ENCODE data around the gene TBCE. TPM values are rescaled to one million over a fixed set of nuclear protein-coding genes. Genes with fewer than 3 reads are reported as not detected.

The TBCE gene
- polyA plus RNA-seq, 1 donor from 2014 or later: 72.9 TPM

DNA sequence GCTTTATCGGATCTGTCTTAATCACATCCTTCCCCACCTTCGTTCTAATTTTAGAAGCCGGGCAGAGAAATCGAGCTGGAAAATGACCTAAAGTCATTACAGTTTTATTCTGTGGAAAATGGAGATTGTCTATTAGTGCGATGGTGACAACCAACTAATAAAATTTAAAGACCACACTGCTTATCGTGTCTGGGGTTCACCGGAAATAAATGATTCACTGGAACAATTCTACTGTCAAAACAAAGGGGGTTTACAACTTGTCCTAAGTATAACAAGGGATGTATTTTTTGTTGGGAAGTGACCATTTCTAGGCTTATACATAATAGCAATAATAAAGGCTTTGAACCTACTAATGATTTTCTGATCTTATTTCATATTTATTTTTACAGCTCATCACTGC is 81.4 kb downstream of the TBCE start:
- TF ChIP-seq, protein P1, sequence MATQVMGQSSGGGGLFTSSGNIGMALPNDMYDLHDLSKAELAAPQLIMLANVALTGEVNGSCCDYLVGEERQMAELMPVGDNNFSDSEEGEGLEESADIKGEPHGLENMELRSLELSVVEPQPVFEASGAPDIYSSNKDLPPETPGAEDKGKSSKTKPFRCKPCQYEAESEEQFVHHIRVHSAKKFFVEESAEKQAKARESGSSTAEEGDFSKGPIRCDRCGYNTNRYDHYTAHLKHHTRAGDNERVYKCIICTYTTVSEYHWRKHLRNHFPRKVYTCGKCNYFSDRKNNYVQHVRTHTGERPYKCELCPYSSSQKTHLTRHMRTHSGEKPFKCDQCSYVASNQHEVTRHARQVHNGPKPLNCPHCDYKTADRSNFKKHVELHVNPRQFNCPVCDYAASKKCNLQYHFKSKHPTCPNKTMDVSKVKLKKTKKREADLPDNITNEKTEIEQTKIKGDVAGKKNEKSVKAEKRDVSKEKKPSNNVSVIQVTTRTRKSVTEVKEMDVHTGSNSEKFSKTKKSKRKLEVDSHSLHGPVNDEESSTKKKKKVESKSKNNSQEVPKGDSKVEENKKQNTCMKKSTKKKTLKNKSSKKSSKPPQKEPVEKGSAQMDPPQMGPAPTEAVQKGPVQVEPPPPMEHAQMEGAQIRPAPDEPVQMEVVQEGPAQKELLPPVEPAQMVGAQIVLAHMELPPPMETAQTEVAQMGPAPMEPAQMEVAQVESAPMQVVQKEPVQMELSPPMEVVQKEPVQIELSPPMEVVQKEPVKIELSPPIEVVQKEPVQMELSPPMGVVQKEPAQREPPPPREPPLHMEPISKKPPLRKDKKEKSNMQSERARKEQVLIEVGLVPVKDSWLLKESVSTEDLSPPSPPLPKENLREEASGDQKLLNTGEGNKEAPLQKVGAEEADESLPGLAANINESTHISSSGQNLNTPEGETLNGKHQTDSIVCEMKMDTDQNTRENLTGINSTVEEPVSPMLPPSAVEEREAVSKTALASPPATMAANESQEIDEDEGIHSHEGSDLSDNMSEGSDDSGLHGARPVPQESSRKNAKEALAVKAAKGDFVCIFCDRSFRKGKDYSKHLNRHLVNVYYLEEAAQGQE (IDR thresholded peaks at IDR 0.05; ENCODE audit: borderline replicate concordance): no peak
- TF ChIP-seq SMC3 (conservative IDR thresholded peaks at IDR 0.05; ENCODE audit: poor library complexity) (no peak), TAF1 (IDR thresholded peaks at IDR 0.05; ENCODE audit: low read depth) (no peak), POLR2AphosphoS5 (IDR thresholded peaks at IDR 0.05) (no peak), MXI1 (conservative IDR thresholded peaks at IDR 0.05; ENCODE audit: poor library complexity, severe bottlenecking) (no peak), EZH2 (IDR thresholded peaks at IDR 0.05; ENCODE audit: borderline replicate concordance, insufficient read depth, low read length, poor library complexity, severe bottlenecking) (no peak), EP300 (conservative IDR thresholded peaks at IDR 0.05; ENCODE audit: poor library complexity, severe bottlenecking) (no peak)
- Histone ChIP-seq H3F3A (ENCODE audit: insufficient read depth, low read length, poor library complexity, severe bottlenecking) (no peaks in the 10 kb centered on the region), H3K9me2 (ENCODE audit: insufficient read depth, low read length) (no peaks in the 10 kb centered on the region), H2AFZ (ENCODE audit: low read depth, low read length) (no peak overlapping the region), H3K4me2 (ENCODE audit: low read length) (no peak overlapping the region), H4K20me1 (ENCODE audit: insufficient read depth) (no peaks in the 10 kb centered on the region), H3K27me3 (ENCODE audit: insufficient read depth, low read depth, low read length) (no peaks in the 10 kb centered on the region), H3K9ac (ENCODE audit: low read length) (no peak overlapping the region), H3K27ac (ENCODE audit: low read length) (no peak overlapping the region), H3K4me3 (ENCODE audit: low read length) (no peak overlapping the region), H3K36me3 (ENCODE audit: insufficient read depth, low read length) (peaks cover 6% of the 10 kb centered on the region), H3K79me2 (replicated peaks; ENCODE audit: insufficient read depth, low read length) (no peaks in the 10 kb centered on the region), H3K9me3 (ENCODE audit: low read length) (no peaks in the 10 kb centered on the region)

DNA sequence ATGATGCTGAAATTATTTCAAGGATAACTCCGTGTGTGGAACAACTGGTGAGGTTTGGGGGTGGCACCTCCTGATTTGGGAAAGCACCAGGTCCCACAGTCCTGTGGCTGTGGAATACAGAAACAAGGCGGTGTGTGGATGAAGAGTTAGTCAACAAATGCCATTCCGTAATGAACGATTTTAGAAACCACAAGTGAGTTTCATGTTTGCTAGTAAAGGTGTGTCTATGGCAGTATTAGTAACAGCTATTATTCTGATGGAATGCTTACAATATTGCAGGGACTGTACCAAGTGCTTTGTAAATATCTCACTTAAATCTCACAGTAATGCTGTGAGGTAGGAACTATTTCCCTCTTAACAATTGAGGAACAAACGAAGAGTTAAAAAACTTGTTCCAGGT is 83.2 kb downstream of the TBCE start:
- TF ChIP-seq, protein P1 (IDR thresholded peaks at IDR 0.05; ENCODE audit: borderline replicate concordance): no peak
- TF ChIP-seq POLR2AphosphoS5 (IDR thresholded peaks at IDR 0.05) (no peak), RAD21 (conservative IDR thresholded peaks at IDR 0.05) (no peak), TAF1 (IDR thresholded peaks at IDR 0.05; ENCODE audit: low read depth) (no peak), EP300 (conservative IDR thresholded peaks at IDR 0.05; ENCODE audit: poor library complexity, severe bottlenecking) (no peak), EZH2 (IDR thresholded peaks at IDR 0.05; ENCODE audit: borderline replicate concordance, insufficient read depth, low read length, poor library complexity, severe bottlenecking) (no peak), SMC3 (conservative IDR thresholded peaks at IDR 0.05; ENCODE audit: poor library complexity) (no peak), MXI1 (conservative IDR thresholded peaks at IDR 0.05; ENCODE audit: poor library complexity, severe bottlenecking) (no peak)
- TF ChIP-seq, protein P2, sequence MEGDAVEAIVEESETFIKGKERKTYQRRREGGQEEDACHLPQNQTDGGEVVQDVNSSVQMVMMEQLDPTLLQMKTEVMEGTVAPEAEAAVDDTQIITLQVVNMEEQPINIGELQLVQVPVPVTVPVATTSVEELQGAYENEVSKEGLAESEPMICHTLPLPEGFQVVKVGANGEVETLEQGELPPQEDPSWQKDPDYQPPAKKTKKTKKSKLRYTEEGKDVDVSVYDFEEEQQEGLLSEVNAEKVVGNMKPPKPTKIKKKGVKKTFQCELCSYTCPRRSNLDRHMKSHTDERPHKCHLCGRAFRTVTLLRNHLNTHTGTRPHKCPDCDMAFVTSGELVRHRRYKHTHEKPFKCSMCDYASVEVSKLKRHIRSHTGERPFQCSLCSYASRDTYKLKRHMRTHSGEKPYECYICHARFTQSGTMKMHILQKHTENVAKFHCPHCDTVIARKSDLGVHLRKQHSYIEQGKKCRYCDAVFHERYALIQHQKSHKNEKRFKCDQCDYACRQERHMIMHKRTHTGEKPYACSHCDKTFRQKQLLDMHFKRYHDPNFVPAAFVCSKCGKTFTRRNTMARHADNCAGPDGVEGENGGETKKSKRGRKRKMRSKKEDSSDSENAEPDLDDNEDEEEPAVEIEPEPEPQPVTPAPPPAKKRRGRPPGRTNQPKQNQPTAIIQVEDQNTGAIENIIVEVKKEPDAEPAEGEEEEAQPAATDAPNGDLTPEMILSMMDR (IDR thresholded peaks at IDR 0.05; ENCODE audit: poor library complexity, severe bottlenecking): no peak
- Histone ChIP-seq H3K79me2 (replicated peaks; ENCODE audit: insufficient read depth, low read length) (no peaks in the 10 kb centered on the region), H2AFZ (ENCODE audit: low read depth, low read length) (no peak overlapping the region), H3K4me3 (ENCODE audit: low read length) (no peak overlapping the region), H4K20me1 (ENCODE audit: insufficient read depth) (no peaks in the 10 kb centered on the region), H3K36me3 (ENCODE audit: insufficient read depth, low read length) (peaks cover 6% of the 10 kb centered on the region), H3K9ac (ENCODE audit: low read length) (no peak overlapping the region), H3K4me2 (ENCODE audit: low read length) (no peak overlapping the region), H3F3A (ENCODE audit: insufficient read depth, low read length, poor library complexity, severe bottlenecking) (no peaks in the 10 kb centered on the region), H3K27ac (ENCODE audit: low read length) (no peak overlapping the region), H3K9me3 (ENCODE audit: low read length) (no peaks in the 10 kb centered on the region), H3K9me2 (ENCODE audit: insufficient read depth, low read length) (no peaks in the 10 kb centered on the region), H3K27me3 (ENCODE audit: insufficient read depth, low read depth, low read length) (no peaks in the 10 kb centered on the region)

All from neural cell (in vitro differentiated cells).